Measurements from ENCODE around the gene PRKAG3.

Gene PRKAG3

GRCh38 chr2:218812096-218812815, 19.3 kb downstream of the PRKAG3 start:
- Histone ChIP-seq H3K9me3 (ENCODE audit: low read length) (no peaks in the 10 kb centered on the region), H3K4me3 (ENCODE audit: low read length) (no peak overlapping the region)

GRCh38 chr2:218811382-218811781, 20.2 kb downstream of the PRKAG3 start:
- Histone ChIP-seq H3K27me3 (ENCODE audit: insufficient read depth, low read length) (no peaks in the 10 kb centered on the region), H3K36me3 (ENCODE audit: insufficient read depth, low read length) (no peaks in the 10 kb centered on the region), H3K9me3 (ENCODE audit: low read length) (no peaks in the 10 kb centered on the region), H2AFZ (ENCODE audit: low read depth, low read length) (no peak overlapping the region), H3K4me3 (ENCODE audit: low read length) (no peak overlapping the region), H3K4me1 (ENCODE audit: insufficient read depth, low read length) (no peaks in the 10 kb centered on the region)

More at GRCh38 chr2:218812096-218812815, 19.3 kb downstream of the PRKAG3 start:
- H2AFZ ChIP-seq (ENCODE audit: low read depth, low read length): no peak overlapping the region
- no peaks in the 10 kb centered on the region for H3K36me3 ChIP-seq (ENCODE audit: insufficient read depth, low read length)
- H3K27me3 ChIP-seq (ENCODE audit: insufficient read depth, low read length): no peaks in the 10 kb centered on the region
- no peaks in the 10 kb centered on the region for H3K4me1 ChIP-seq (ENCODE audit: insufficient read depth, low read length)

GRCh38 chr2:218810256-218810655, 21.3 kb downstream of the PRKAG3 start:
- H2AFZ ChIP-seq (ENCODE audit: low read depth, low read length): no peak overlapping the region

GRCh38 chr2:218809515-218809914, 22.1 kb downstream of the PRKAG3 start:
- Histone ChIP-seq H3K27me3 (ENCODE audit: insufficient read depth, low read length) (no peaks in the 10 kb centered on the region), H3K4me1 (ENCODE audit: insufficient read depth, low read length) (no peaks in the 10 kb centered on the region), H3K4me3 (ENCODE audit: low read length) (no peak overlapping the region)

More at GRCh38 chr2:218810256-218810655, 21.3 kb downstream of the PRKAG3 start:
- Histone ChIP-seq H3K4me3 (ENCODE audit: low read length) (no peak overlapping the region), H3K36me3 (ENCODE audit: insufficient read depth, low read length) (no peaks in the 10 kb centered on the region), H3K27me3 (ENCODE audit: insufficient read depth, low read length) (no peaks in the 10 kb centered on the region), H3K9me3 (ENCODE audit: low read length) (no peaks in the 10 kb centered on the region), H3K4me1 (ENCODE audit: insufficient read depth, low read length) (no peaks in the 10 kb centered on the region)

GRCh38 chr2:218807626-218808025, 24.0 kb downstream of the PRKAG3 start:
- H3K9me3 ChIP-seq (ENCODE audit: low read length): no peaks in the 10 kb centered on the region
- H3K4me1 ChIP-seq (ENCODE audit: insufficient read depth, low read length): no peaks in the 10 kb centered on the region
- no peak overlapping the region for H2AFZ ChIP-seq (ENCODE audit: low read depth, low read length)
- no peak overlapping the region for H3K4me3 ChIP-seq (ENCODE audit: low read length)
- H3K36me3 ChIP-seq (ENCODE audit: insufficient read depth, low read length): no peaks in the 10 kb centered on the region
- H3K27me3 ChIP-seq (ENCODE audit: insufficient read depth, low read length): no peaks in the 10 kb centered on the region

More at GRCh38 chr2:218809515-218809914, 22.1 kb downstream of the PRKAG3 start:
- H2AFZ ChIP-seq (ENCODE audit: low read depth, low read length): no peak overlapping the region
- no peaks in the 10 kb centered on the region for H3K9me3 ChIP-seq (ENCODE audit: low read length)
- no peaks in the 10 kb centered on the region for H3K36me3 ChIP-seq (ENCODE audit: insufficient read depth, low read length)

GRCh38 chr2:218806346-218806978, 25.1 kb downstream of the PRKAG3 start:
- no peak overlapping the region for H2AFZ ChIP-seq (ENCODE audit: low read depth, low read length)
- H3K4me1 ChIP-seq (ENCODE audit: insufficient read depth, low read length): no peaks in the 10 kb centered on the region
- no peaks in the 10 kb centered on the region for H3K27me3 ChIP-seq (ENCODE audit: insufficient read depth, low read length)
- no peaks in the 10 kb centered on the region for H3K9me3 ChIP-seq (ENCODE audit: low read length)
- H3K4me3 ChIP-seq (ENCODE audit: low read length): no peak overlapping the region
- no peaks in the 10 kb centered on the region for H3K36me3 ChIP-seq (ENCODE audit: insufficient read depth, low read length)

GRCh38 chr2:218805627-218806026, 26.0 kb downstream of the PRKAG3 start:
- no peak overlapping the region for H3K4me3 ChIP-seq (ENCODE audit: low read length)
- no peaks in the 10 kb centered on the region for H3K36me3 ChIP-seq (ENCODE audit: insufficient read depth, low read length)
- H2AFZ ChIP-seq (ENCODE audit: low read depth, low read length): no peak overlapping the region
- H3K9me3 ChIP-seq (ENCODE audit: low read length): no peaks in the 10 kb centered on the region
- no peaks in the 10 kb centered on the region for H3K27me3 ChIP-seq (ENCODE audit: insufficient read depth, low read length)
- no peaks in the 10 kb centered on the region for H3K4me1 ChIP-seq (ENCODE audit: insufficient read depth, low read length)

GRCh38 chr2:218804817-218805216, 26.8 kb downstream of the PRKAG3 start:
- Histone ChIP-seq H3K36me3 (ENCODE audit: insufficient read depth, low read length) (no peaks in the 10 kb centered on the region), H3K4me3 (ENCODE audit: low read length) (no peak overlapping the region), H3K9me3 (ENCODE audit: low read length) (no peaks in the 10 kb centered on the region), H3K4me1 (ENCODE audit: insufficient read depth, low read length) (no peaks in the 10 kb centered on the region), H2AFZ (ENCODE audit: low read depth, low read length) (no peak overlapping the region), H3K27me3 (ENCODE audit: insufficient read depth, low read length) (no peaks in the 10 kb centered on the region)

- Histone ChIP-seq H3K9me3 (ENCODE audit: low read length) (no peaks in the 10 kb centered on the region), H3K27me3 (ENCODE audit: insufficient read depth, low read length) (no peaks in the 10 kb centered on the region), H2AFZ (ENCODE audit: low read depth, low read length) (no peak overlapping the region), H3K4me1 (ENCODE audit: insufficient read depth, low read length) (no peaks in the 10 kb centered on the region), H3K4me3 (ENCODE audit: low read length) (no peak overlapping the region), H3K36me3 (ENCODE audit: insufficient read depth, low read length) (no peaks in the 10 kb centered on the region)
These were observed 29.1 kb downstream of the PRKAG3 start for GRCh38 chr2:218802386-218802994.

- H3K36me3 ChIP-seq (ENCODE audit: insufficient read depth, low read length): no peaks in the 10 kb centered on the region
- no peaks in the 10 kb centered on the region for H3K9me3 ChIP-seq (ENCODE audit: low read length)
- H3K4me3 ChIP-seq (ENCODE audit: low read length): no peak overlapping the region
- H3K4me1 ChIP-seq (ENCODE audit: insufficient read depth, low read length): no peaks in the 10 kb centered on the region
- H3K27me3 ChIP-seq (ENCODE audit: insufficient read depth, low read length): no peaks in the 10 kb centered on the region
- no peak overlapping the region for H2AFZ ChIP-seq (ENCODE audit: low read depth, low read length)
These were observed 31.6 kb downstream of the PRKAG3 start for GRCh38 chr2:218799990-218800389.

GRCh38 chr2:218798767-218799504, 32.7 kb downstream of the PRKAG3 start:
- no peaks in the 10 kb centered on the region for H3K36me3 ChIP-seq (ENCODE audit: insufficient read depth, low read length)

GRCh38 chr2:218796691-218797090, 34.9 kb downstream of the PRKAG3 start:
- H3K36me3 ChIP-seq (ENCODE audit: insufficient read depth, low read length): no peaks in the 10 kb centered on the region

More at GRCh38 chr2:218798767-218799504, 32.7 kb downstream of the PRKAG3 start:
- H3K27me3 ChIP-seq (ENCODE audit: insufficient read depth, low read length): no peaks in the 10 kb centered on the region
- no peaks in the 10 kb centered on the region for H3K4me1 ChIP-seq (ENCODE audit: insufficient read depth, low read length)
- H3K4me3 ChIP-seq (ENCODE audit: low read length): no peak overlapping the region
- no peaks in the 10 kb centered on the region for H3K9me3 ChIP-seq (ENCODE audit: low read length)
- H2AFZ ChIP-seq (ENCODE audit: low read depth, low read length): no peak overlapping the region

GRCh38 chr2:218792433-218792832, 39.2 kb downstream of the PRKAG3 start:
- H3K4me3 ChIP-seq (ENCODE audit: low read length): no peak overlapping the region
- H2AFZ ChIP-seq (ENCODE audit: low read depth, low read length): no peak overlapping the region
- no peaks in the 10 kb centered on the region for H3K36me3 ChIP-seq (ENCODE audit: insufficient read depth, low read length)
- no peaks in the 10 kb centered on the region for H3K4me1 ChIP-seq (ENCODE audit: insufficient read depth, low read length)
- H3K9me3 ChIP-seq (ENCODE audit: low read length): no peaks in the 10 kb centered on the region
- H3K27me3 ChIP-seq (ENCODE audit: insufficient read depth, low read length): no peaks in the 10 kb centered on the region

More at GRCh38 chr2:218796691-218797090, 34.9 kb downstream of the PRKAG3 start:
- H3K4me1 ChIP-seq (ENCODE audit: insufficient read depth, low read length): no peaks in the 10 kb centered on the region
- H3K27me3 ChIP-seq (ENCODE audit: insufficient read depth, low read length): no peaks in the 10 kb centered on the region
- H3K9me3 ChIP-seq (ENCODE audit: low read length): no peaks in the 10 kb centered on the region
- no peak overlapping the region for H2AFZ ChIP-seq (ENCODE audit: low read depth, low read length)
- no peak overlapping the region for H3K4me3 ChIP-seq (ENCODE audit: low read length)
